ENCODE results near the gene ZNF567.
"Not testable (repeated sequence)": the region's sequence is repeated elsewhere in the genome, so short reads cannot be mapped to it uniquely, and the experiment has no call there.

The ZNF567 gene

GRCh38 chr19:36707134-36707533 is 19.7 kb downstream of the ZNF567 start:
- H3K79me2 ChIP-seq (ENCODE audit: insufficient read depth, low read length): peaks cover 41% of the 10 kb centered on the region
- H3K4me2 ChIP-seq (ENCODE audit: low read length): no peak overlapping the region
- H3K9ac ChIP-seq (ENCODE audit: low read length): no peak overlapping the region
- H3K36me3 ChIP-seq (ENCODE audit: insufficient read depth, low read length): peaks cover 79% of the 10 kb centered on the region
- H3K27me3 ChIP-seq (ENCODE audit: insufficient read depth, low read length): no peaks in the 10 kb centered on the region
- TF ChIP-seq EZH2 (IDR thresholded peaks at IDR 0.05; ENCODE audit: borderline replicate concordance, low read length) (no peak), CTCF (IDR thresholded peaks at IDR 0.05; ENCODE audit: low read length) (no peak)
- no peak overlapping the region for H2AFZ ChIP-seq (ENCODE audit: low read length)
- no peaks in the 10 kb centered on the region for H3F3A ChIP-seq (ENCODE audit: insufficient read depth, low read length)
- H3K9me2 ChIP-seq (ENCODE audit: low read depth, low read length): no peaks in the 10 kb centered on the region
- H4K20me1 ChIP-seq (ENCODE audit: insufficient read depth, low read length): no peaks in the 10 kb centered on the region
- H3K4me1 ChIP-seq (ENCODE audit: insufficient read depth, low read length, severe bottlenecking): no peaks in the 10 kb centered on the region
- H3K4me3 ChIP-seq (ENCODE audit: low read depth, low read length, poor library complexity, severe bottlenecking): no peak overlapping the region
- H3K9me3 ChIP-seq (ENCODE audit: low read length): peaks cover 57% of the 10 kb centered on the region
- H3K27ac ChIP-seq (ENCODE audit: low read depth, low read length, poor library complexity, severe bottlenecking): no peak overlapping the region

GRCh38 chr19:36709423-36709822 is 22.0 kb downstream of the ZNF567 start:
- Histone ChIP-seq H3K9me2 (ENCODE audit: low read depth, low read length) (no peaks in the 10 kb centered on the region), H3K36me3 (ENCODE audit: insufficient read depth, low read length) (peaks cover 96% of the 10 kb centered on the region), H3K79me2 (ENCODE audit: insufficient read depth, low read length) (peaks cover 41% of the 10 kb centered on the region), H4K20me1 (ENCODE audit: insufficient read depth, low read length) (no peaks in the 10 kb centered on the region), H3K9ac (ENCODE audit: low read length) (no peak overlapping the region), H3K9me3 (ENCODE audit: low read length) (peaks cover 74% of the 10 kb centered on the region), H3K27ac (ENCODE audit: low read depth, low read length, poor library complexity, severe bottlenecking) (no peak overlapping the region), H3F3A (ENCODE audit: insufficient read depth, low read length) (no peaks in the 10 kb centered on the region), H3K4me3 (ENCODE audit: low read depth, low read length, poor library complexity, severe bottlenecking) (no peak overlapping the region), H3K27me3 (ENCODE audit: insufficient read depth, low read length) (no peaks in the 10 kb centered on the region), H3K4me2 (ENCODE audit: low read length) (no peak overlapping the region), H2AFZ (ENCODE audit: low read length) (no peak overlapping the region), H3K4me1 (ENCODE audit: insufficient read depth, low read length, severe bottlenecking) (no peaks in the 10 kb centered on the region)
- no peak for TF ChIP-seq CTCF (IDR thresholded peaks at IDR 0.05; ENCODE audit: low read length)
- TF ChIP-seq EZH2 (IDR thresholded peaks at IDR 0.05; ENCODE audit: borderline replicate concordance, low read length): no peak

GRCh38 chr19:36719687-36720556 is 32.5 kb downstream of the ZNF567 start:
- H3K27ac ChIP-seq (ENCODE audit: low read depth, low read length, poor library complexity, severe bottlenecking): no peak overlapping the region
- no peaks in the 10 kb centered on the region for H4K20me1 ChIP-seq (ENCODE audit: insufficient read depth, low read length)
- no peak overlapping the region for H3K4me3 ChIP-seq (ENCODE audit: low read depth, low read length, poor library complexity, severe bottlenecking)
- H3K27me3 ChIP-seq (ENCODE audit: insufficient read depth, low read length): no peaks in the 10 kb centered on the region
- no peak for TF ChIP-seq CTCF (IDR thresholded peaks at IDR 0.05; ENCODE audit: low read length)
- no peak for TF ChIP-seq EZH2 (IDR thresholded peaks at IDR 0.05; ENCODE audit: borderline replicate concordance, low read length)
- no peak overlapping the region for H2AFZ ChIP-seq (ENCODE audit: low read length)
- no peaks in the 10 kb centered on the region; the same call in 1 of the 2 replicates for H3F3A ChIP-seq (ENCODE audit: insufficient read depth, low read length)
- no peaks in the 10 kb centered on the region for H3K79me2 ChIP-seq (ENCODE audit: insufficient read depth, low read length)
- H3K9me3 ChIP-seq (ENCODE audit: low read length): peaks cover 62% of the 10 kb centered on the region
- H3K9me2 ChIP-seq (ENCODE audit: low read depth, low read length): no peaks in the 10 kb centered on the region
- no peak overlapping the region for H3K4me2 ChIP-seq (ENCODE audit: low read length)
- H3K4me1 ChIP-seq (ENCODE audit: insufficient read depth, low read length, severe bottlenecking): no peaks in the 10 kb centered on the region
- peaks cover 66% of the 10 kb centered on the region for H3K36me3 ChIP-seq (ENCODE audit: insufficient read depth, low read length)
- H3K9ac ChIP-seq (ENCODE audit: low read length): no peak overlapping the region

- H3K4me3 ChIP-seq (ENCODE audit: low read depth, low read length, poor library complexity, severe bottlenecking); H3K9ac ChIP-seq (ENCODE audit: low read length); H3K27ac ChIP-seq (ENCODE audit: low read depth, low read length, poor library complexity, severe bottlenecking); H2AFZ ChIP-seq (ENCODE audit: low read length); H3F3A ChIP-seq (ENCODE audit: insufficient read depth, low read length); H3K4me2 ChIP-seq (ENCODE audit: low read length); H3K4me1 ChIP-seq (ENCODE audit: insufficient read depth, low read length, severe bottlenecking); H4K20me1 ChIP-seq (ENCODE audit: insufficient read depth, low read length); H3K79me2 ChIP-seq (ENCODE audit: insufficient read depth, low read length); H3K27me3 ChIP-seq (ENCODE audit: insufficient read depth, low read length); H3K36me3 ChIP-seq (ENCODE audit: insufficient read depth, low read length); H3K9me2 ChIP-seq (ENCODE audit: low read depth, low read length): not testable (repeated sequence)
- H3K9me3 ChIP-seq (ENCODE audit: low read length): peaks cover 36% of the 10 kb centered on the region
Measured at GRCh38 chr19:36736166-36736565, 48.8 kb downstream of the ZNF567 start.
